SK-N-SH (cell line): ENCODE data around the gene PPP1R27. TPM values are rescaled to one million over a fixed set of nuclear protein-coding genes. Genes with fewer than 3 reads are reported as not detected.

Source experiments
- CTCF ChIA-PET: fragments of 300-600, 350-600 bp; formaldehyde crosslinking; extraction: SDS; loops from one replicate; lab custom pipeline; 2021; lab: Yijun Ruan, JAX
- POLR2A ChIA-PET: fragments of 350-600 bp; sonication (Branson Sonifier 250); formaldehyde crosslinking; extraction: SDS; loops from one replicate; lab custom pipeline; 2020; ENCODE audit warnings: antibody characterized with exemption, inconsistent platforms; lab: Yijun Ruan, JAX
- DNase-seq: peaks from one replicate; pipeline ENCODE4 v3.0.0; 2012
- H2AFZ ChIP-seq: fragments of 200-600 bp; sonication (generic); 2 replicates; pipeline ENCODE4 v1.8.1; 2016; ENCODE audit warnings: antibody characterized with exemption, mild to moderate bottlenecking, low read depth
- H3F3A ChIP-seq: fragments of 200-600 bp; sonication (generic); replicated peaks from 2 replicates; pipeline ENCODE3; 2016; ENCODE audit warnings: antibody characterized with exemption, mild to moderate bottlenecking; ENCODE audit not compliant: insufficient read depth
- H3K27ac ChIP-seq, 2 experiments: fragments of 200-500 bp in 1 of 2; fragments of 200-600 bp in 1 of 2; sonication (Bioruptor generic) in 1 of 2; sonication (generic), shearing (Covaris generic) in 1 of 2; 2 replicates each; pipeline versions ENCODE4 v1.5.1 to v1.6.1; 2014 to 2016; ENCODE audit warnings: low read depth in 2 of 2, inconsistent platforms in 1 of 2, low read length in 1 of 2, mild to moderate bottlenecking in 1 of 2, mixed read lengths in 1 of 2
- H3K27me3 ChIP-seq: fragments of 200-600 bp; sonication (generic), shearing (Covaris generic); 2 replicates; pipeline ENCODE4 v1.6.1; 2016; ENCODE audit warnings: mixed run types; ENCODE audit not compliant: insufficient read depth
- H3K36me3 ChIP-seq, 2 experiments: fragments of 200-500 bp in 1 of 2; fragments of 200-600 bp in 1 of 2; sonication (Bioruptor generic) in 1 of 2; sonication (generic) in 1 of 2; replicated peaks in 1 of 2; 2 replicates each; pipeline versions ENCODE3 to v1.5.1; 2014 to 2016; ENCODE audit warnings: low read length in 1 of 2, mild to moderate bottlenecking in 1 of 2; ENCODE audit not compliant: insufficient read depth in 2 of 2, control insufficient read depth in 1 of 2
- H3K4me1 ChIP-seq, 2 experiments: fragments of 200-500 bp in 1 of 2; fragments of 200-600 bp in 1 of 2; sonication (Bioruptor generic) in 1 of 2; sonication (generic), shearing (Covaris generic) in 1 of 2; 2 replicates each; pipeline versions ENCODE4 v1.5.1 to v1.6.1; 2014 to 2016; ENCODE audit warnings: low read depth in 1 of 2, low read length in 1 of 2, mixed run types in 1 of 2; ENCODE audit not compliant: insufficient read depth in 2 of 2, control insufficient read depth in 1 of 2
- H3K4me2 ChIP-seq: fragments of 200-600 bp; sonication (generic), shearing (Covaris generic); 2 replicates; pipeline ENCODE4 v1.6.1; 2017; ENCODE audit warnings: mixed run types
- H3K4me3 ChIP-seq, 2 experiments: fragments of 200-500 bp in 1 of 2; fragments of 200-600 bp in 1 of 2; sonication (Bioruptor generic) in 1 of 2; sonication (generic), shearing (Covaris generic) in 1 of 2; 2 replicates each; pipeline versions ENCODE4 v1.5.1 to v1.8.1; 2014 to 2016; ENCODE audit warnings: low read depth in 2 of 2, inconsistent platforms in 1 of 2, low read length in 1 of 2, mild to moderate bottlenecking in 1 of 2, mixed read lengths in 1 of 2, moderate library complexity in 1 of 2
- H3K79me2 ChIP-seq: fragments of 200-600 bp; sonication (generic); 2 replicates; pipeline ENCODE4 v1.8.1; 2017; ENCODE audit warnings: mild to moderate bottlenecking; ENCODE audit not compliant: insufficient read depth
- H3K9ac ChIP-seq: fragments of 200-600 bp; sonication (generic); 2 replicates; pipeline ENCODE4 v1.6.1; 2017; ENCODE audit warnings: mixed run types
- H3K9me2 ChIP-seq: fragments of 200-600 bp; sonication (generic); 2 replicates; pipeline ENCODE4 v1.6.1; 2017; ENCODE audit warnings: mixed run types
- H3K9me3 ChIP-seq: fragments of 200-600 bp; sonication (generic); 2 replicates; pipeline ENCODE4 v1.6.1; 2017; ENCODE audit warnings: mixed run types, mild to moderate bottlenecking, moderate library complexity
- H4K20me1 ChIP-seq: fragments of 200-600 bp; sonication (generic); 2 replicates; pipeline ENCODE4 v1.6.1; 2017; ENCODE audit warnings: mild to moderate bottlenecking, mixed run types; ENCODE audit not compliant: insufficient read depth
- CHD2 ChIP-seq: fragments of 150-350 bp; IDR thresholded peaks from 2 replicates; pipeline ENCODE4 v1.6.1; 2018; ENCODE audit warnings: low read length; ENCODE audit not compliant: partially characterized antibody
- EZH2phosphoT487 ChIP-seq: fragments of 200-600 bp; sonication (generic); IDR thresholded peaks from 2 replicates; pipeline ENCODE4 v1.6.1; 2017; ENCODE audit warnings: low read depth, mixed run types, mild to moderate bottlenecking, antibody characterized with exemption, moderate library complexity, borderline replicate concordance
- GATA2 ChIP-seq: sonication (generic); formaldehyde crosslinking; IDR thresholded peaks from 2 replicates; pipeline ENCODE4 v1.5.0; 2020; ENCODE audit warnings: mild to moderate bottlenecking, missing genetic modification reagents
- JUND ChIP-seq: IDR thresholded peaks from 2 replicates; pipeline ENCODE4 v1.4.0; 2012
- NFIC ChIP-seq: IDR thresholded peaks from 2 replicates; pipeline ENCODE4 v1.4.0; 2012; ENCODE audit warnings: borderline replicate concordance
- POLR2AphosphoS5 ChIP-seq: IDR thresholded peaks from 2 replicates; pipeline ENCODE4 v1.6.1; 2012; ENCODE audit warnings: low read depth, low read length
- RXRA ChIP-seq: IDR thresholded peaks from 2 replicates; pipeline ENCODE4 v1.4.0; 2012; ENCODE audit warnings: low read depth, mild to moderate bottlenecking, borderline replicate concordance
- TEAD4 ChIP-seq: IDR thresholded peaks from 2 replicates; pipeline ENCODE4 v1.4.0; 2012; ENCODE audit warnings: mild to moderate bottlenecking, borderline replicate concordance; ENCODE audit not compliant: insufficient read depth
- USF1 ChIP-seq: IDR thresholded peaks from 2 replicates; pipeline ENCODE4 v1.4.0; 2012; ENCODE audit warnings: low read depth, borderline replicate concordance
- YY1 ChIP-seq: IDR thresholded peaks from 2 replicates; pipeline ENCODE4 v1.4.0; 2012; ENCODE audit warnings: low read depth, mild to moderate bottlenecking
- WGBS: methylation state at CpG from one replicate; pipeline ENCODE4 v1.1.6; 2017; ENCODE audit warnings: low lambda C conversion rate; 5-methylcytosine and 5-hydroxymethylcytosine counted together
- polyA plus RNA-seq, 3 experiments: library from polyadenylated mRNA; depleted of rRNA; stranded (reverse); fragments of >200 nt; gene quantifications; 2 replicates each; pipeline ENCODE4 v1.2.3, GENCODE V29; 2012

PPP1R27 gene
- polyA plus RNA-seq, 1 of the 3 experiments (the other 2 are of a cell fraction): 0.07 TPM

GRCh38 chr17:81846743-81847689 lies 12.2 kb upstream of the PPP1R27 start:
- WGBS: 90% methylated on average over 15 of the region's 24 CpGs
- Histone ChIP-seq H3K9me3 (no peaks in the 10 kb centered on the region), H3K36me3 (peaks cover 62 to 63% of the 10 kb centered on the region in 2 experiments), H3K9me2 (no peaks in the 10 kb centered on the region)
- POLR2A ChIA-PET: interaction anchor here (1.1 kb wide), 1 partner anchor 14 kb away, joined by 3 read pairs; the partner anchor contains the start of gene MCRIP1
- TF ChIP-seq YY1 (no peak), TEAD4 (no peak), NFIC (no peak), RXRA (no peak), POLR2AphosphoS5 (no peak)
- TF ChIP-seq, all 33 proteins: peak for 0
- H3K27me3 ChIP-seq: no peaks in the 10 kb centered on the region
- peaks cover 57% of the 10 kb centered on the region for H3F3A ChIP-seq
- no peak overlapping the region for H2AFZ ChIP-seq
- CTCF ChIA-PET: interaction anchor here (0.7 to 3.5 kb wide), 5 partner anchors 8 to 114 kb away, joined by 3 to 10 read pairs (median 3); no protein-coding TSS in a partner anchor
- peaks cover 21% of the 10 kb centered on the region for H3K79me2 ChIP-seq
- no peak overlapping the region for H3K4me3 ChIP-seq
- H3K27ac ChIP-seq: no peak overlapping the region
- peaks cover 10% of the 10 kb centered on the region; the same call in 1 of the 2 replicates for H4K20me1 ChIP-seq
- H3K4me1 ChIP-seq: no peaks in the 10 kb centered on the region
- DNase-seq: no peak
- H3K4me2 ChIP-seq: no peak overlapping the region
- H3K9ac ChIP-seq: no peak overlapping the region

- Histone ChIP-seq H3F3A (peaks cover 52% of the 10 kb centered on the region), H3K27ac (no peak overlapping the region), H3K4me2 (no peak overlapping the region), H3K9me3 (no peaks in the 10 kb centered on the region), H4K20me1 (peaks cover under 1% of the 10 kb centered on the region; the same call in 1 of the 2 replicates), H3K9ac (no peak overlapping the region), H3K79me2 (peaks cover 12% of the 10 kb centered on the region), H3K9me2 (no peaks in the 10 kb centered on the region), H3K4me1 (no peaks in the 10 kb centered on the region), H3K36me3 (peaks cover 53 to 55% of the 10 kb centered on the region in 2 experiments), H2AFZ (no peak overlapping the region), H3K4me3 (no peak overlapping the region), H3K27me3 (no peaks in the 10 kb centered on the region)
- CTCF ChIA-PET: interaction anchor here (3.5 kb wide), 1 partner anchor 23 kb away, joined by 10 read pairs; no protein-coding TSS in a partner anchor
- DNase-seq: no peak
- TF ChIP-seq EZH2phosphoT487 (no peak), USF1 (no peak), CHD2 (no peak), GATA2 (CRISPR knock-in tag) (no peak), JUND (no peak)
- 93% methylated on average over 33 of the region's 38 CpGs for WGBS
- POLR2A ChIA-PET: no interaction called here
Measured at GRCh38 chr17:81845881-81846742, 11.3 kb upstream of the PPP1R27 start.
